ENCODE results near the gene SPSB3. TPM values are rescaled to one million over a fixed set of nuclear protein-coding genes. Genes with fewer than 3 reads are reported as not detected.
A peak's percentile ranks its signal among the peaks of the same experiment; 100 is the strongest.

Gene SPSB3
- total and polyA plus RNA-seq, 2 of the 13 experiments (the other 11 are each of a cell fraction or from before 2014, with no cell fraction given) = 13.2 to 21.9 TPM

DNA sequence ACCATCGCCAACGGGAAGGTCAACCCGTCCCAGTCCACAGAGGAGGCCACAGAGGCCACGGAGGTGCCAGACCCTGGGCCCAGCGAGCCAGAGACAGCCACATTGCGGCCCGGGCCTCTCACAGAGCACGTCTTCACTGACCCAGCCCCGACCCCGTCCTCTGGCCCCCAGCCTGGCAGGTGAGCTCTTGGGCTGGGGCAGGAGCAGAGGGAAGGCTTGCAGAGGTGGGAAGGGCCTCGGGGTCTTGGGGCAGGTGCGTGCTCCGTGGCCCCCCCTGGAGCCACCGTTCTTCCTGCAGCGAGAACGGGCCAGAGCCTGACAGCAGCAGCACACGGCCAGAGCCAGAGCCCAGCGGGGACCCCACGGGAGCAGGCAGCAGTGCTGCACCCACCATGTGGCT is 16.1 kb downstream of the SPSB3 start:
- Histone ChIP-seq H3K27me3 (ENCODE audit: control insufficient read depth in 1 of 2, insufficient read depth in 2 of 2, low read length in 2 of 2) (no peaks in the 10 kb centered on the region), H3K36me3 (replicated peaks in 1 of 2; ENCODE audit: control insufficient read depth in 1 of 2, insufficient read depth in 2 of 2, low read length in 2 of 2) (peaks cover 20 to 39% of the 10 kb centered on the region in 2 experiments; a peak in 4 of 5 replicates), H3K4me3 (replicated peaks in 1 of 3; ENCODE audit: insufficient read depth in 1 of 3, low read depth in 2 of 3, low read length in 3 of 3) (no peak overlapping the region), H3K79me2 (ENCODE audit: insufficient read depth, low read length) (no peaks in the 10 kb centered on the region), H2AFZ (ENCODE audit: low read length) (no peak overlapping the region), H4K20me1 (ENCODE audit: insufficient read depth, low read length) (no peaks in the 10 kb centered on the region), H3K4me1 (ENCODE audit: insufficient read depth, low read length) (no peaks in the 10 kb centered on the region), H3K9me3 (ENCODE audit: low read length) (no peaks in the 10 kb centered on the region), H3K4me2 (ENCODE audit: low read depth, low read length) (no peak overlapping the region), H3K9ac (ENCODE audit: insufficient read depth, low read depth, low read length) (no peak overlapping the region), H3K27ac (ENCODE audit: extremely low read length, insufficient read depth, low read length) (no peak overlapping the region)
- no peak for FAIRE-seq
- no peak for DNase-seq (ENCODE audit: low spot score)
- in situ Hi-C loops (cut with HindIII; ENCODE audit: extremely low pct_ligation_motif_present, low pct_unique_long_range_greater_than_20kb) = no loop called here
- TF ChIP-seq, protein P1, sequence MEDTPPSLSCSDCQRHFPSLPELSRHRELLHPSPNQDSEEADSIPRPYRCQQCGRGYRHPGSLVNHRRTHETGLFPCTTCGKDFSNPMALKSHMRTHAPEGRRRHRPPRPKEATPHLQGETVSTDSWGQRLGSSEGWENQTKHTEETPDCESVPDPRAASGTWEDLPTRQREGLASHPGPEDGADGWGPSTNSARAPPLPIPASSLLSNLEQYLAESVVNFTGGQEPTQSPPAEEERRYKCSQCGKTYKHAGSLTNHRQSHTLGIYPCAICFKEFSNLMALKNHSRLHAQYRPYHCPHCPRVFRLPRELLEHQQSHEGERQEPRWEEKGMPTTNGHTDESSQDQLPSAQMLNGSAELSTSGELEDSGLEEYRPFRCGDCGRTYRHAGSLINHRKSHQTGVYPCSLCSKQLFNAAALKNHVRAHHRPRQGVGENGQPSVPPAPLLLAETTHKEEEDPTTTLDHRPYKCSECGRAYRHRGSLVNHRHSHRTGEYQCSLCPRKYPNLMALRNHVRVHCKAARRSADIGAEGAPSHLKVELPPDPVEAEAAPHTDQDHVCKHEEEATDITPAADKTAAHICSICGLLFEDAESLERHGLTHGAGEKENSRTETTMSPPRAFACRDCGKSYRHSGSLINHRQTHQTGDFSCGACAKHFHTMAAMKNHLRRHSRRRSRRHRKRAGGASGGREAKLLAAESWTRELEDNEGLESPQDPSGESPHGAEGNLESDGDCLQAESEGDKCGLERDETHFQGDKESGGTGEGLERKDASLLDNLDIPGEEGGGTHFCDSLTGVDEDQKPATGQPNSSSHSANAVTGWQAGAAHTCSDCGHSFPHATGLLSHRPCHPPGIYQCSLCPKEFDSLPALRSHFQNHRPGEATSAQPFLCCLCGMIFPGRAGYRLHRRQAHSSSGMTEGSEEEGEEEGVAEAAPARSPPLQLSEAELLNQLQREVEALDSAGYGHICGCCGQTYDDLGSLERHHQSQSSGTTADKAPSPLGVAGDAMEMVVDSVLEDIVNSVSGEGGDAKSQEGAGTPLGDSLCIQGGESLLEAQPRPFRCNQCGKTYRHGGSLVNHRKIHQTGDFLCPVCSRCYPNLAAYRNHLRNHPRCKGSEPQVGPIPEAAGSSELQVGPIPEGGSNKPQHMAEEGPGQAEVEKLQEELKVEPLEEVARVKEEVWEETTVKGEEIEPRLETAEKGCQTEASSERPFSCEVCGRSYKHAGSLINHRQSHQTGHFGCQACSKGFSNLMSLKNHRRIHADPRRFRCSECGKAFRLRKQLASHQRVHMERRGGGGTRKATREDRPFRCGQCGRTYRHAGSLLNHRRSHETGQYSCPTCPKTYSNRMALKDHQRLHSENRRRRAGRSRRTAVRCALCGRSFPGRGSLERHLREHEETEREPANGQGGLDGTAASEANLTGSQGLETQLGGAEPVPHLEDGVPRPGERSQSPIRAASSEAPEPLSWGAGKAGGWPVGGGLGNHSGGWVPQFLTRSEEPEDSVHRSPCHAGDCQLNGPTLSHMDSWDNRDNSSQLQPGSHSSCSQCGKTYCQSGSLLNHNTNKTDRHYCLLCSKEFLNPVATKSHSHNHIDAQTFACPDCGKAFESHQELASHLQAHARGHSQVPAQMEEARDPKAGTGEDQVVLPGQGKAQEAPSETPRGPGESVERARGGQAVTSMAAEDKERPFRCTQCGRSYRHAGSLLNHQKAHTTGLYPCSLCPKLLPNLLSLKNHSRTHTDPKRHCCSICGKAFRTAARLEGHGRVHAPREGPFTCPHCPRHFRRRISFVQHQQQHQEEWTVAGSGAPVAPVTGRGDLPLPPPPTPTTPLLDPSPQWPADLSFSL (CRISPR knock-in tag; IDR thresholded peaks at IDR 0.05) = no peak
- peak; percentile 16 for TF ChIP-seq AGO2 (optimal IDR thresholded peaks at IDR 0.05; ENCODE audit: low read depth, low read length)
- ChIA-PET POLR2A (no interaction called here), CTCF (ENCODE audit: low intra/inter-chr PET ratio, low total read pairs) (no interaction called here)
- 98% methylated on average over 10 of the region's 19 CpGs for WGBS (ENCODE audit: low lambda C conversion rate)
- no TSS peak for BruUV-seq (replicated peaks)
- intact Hi-C loops (cut with micrococcal nuclease; ENCODE audit: unreplicated experiment) = no loop called here
- ATAC-seq = no peak

Measured in HepG2 (cell line).